GM18909 (cell line): ENCODE data around the gene PDPK1.
"Not testable (repeated sequence)": the region's sequence is repeated elsewhere in the genome, so short reads cannot be mapped to it uniquely, and the experiment has no call there.

Experiments
- ATAC-seq: cut with Tn5 transposase; IDR thresholded peaks from one replicate; pipeline ENCODE4 v1.9.1; 2021; ENCODE audit warnings: mild to moderate bottlenecking; ENCODE audit not compliant: unreplicated experiment, poor library complexity

Gene PDPK1

GRCh38 chr16:2520784-2521531 lies 16.9 kb upstream of the PDPK1 start:
- ATAC-seq = peak; percentile 27

DNA sequence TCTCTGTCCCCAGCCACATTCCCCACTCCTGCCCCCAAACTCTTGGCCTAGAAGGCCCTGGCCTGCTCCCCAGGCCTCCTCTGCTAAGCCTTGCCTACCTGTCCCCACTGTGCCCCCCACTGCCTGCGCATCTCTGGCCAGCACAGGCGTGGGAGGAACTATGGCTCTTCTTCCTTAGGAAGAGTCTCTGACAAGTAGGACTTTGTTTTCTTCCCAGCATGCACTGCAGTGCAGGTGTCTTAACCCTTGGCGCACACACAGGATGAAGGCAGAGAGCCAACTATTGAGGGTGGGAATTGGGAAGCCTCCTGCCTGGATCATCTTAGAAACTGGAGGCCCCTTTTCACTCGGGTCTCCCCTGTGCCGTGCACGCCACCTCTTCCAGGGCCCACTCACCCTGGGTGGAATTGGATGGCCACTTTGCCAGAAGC lies 14.0 kb upstream of the PDPK1 start:
- ATAC-seq = no peak

DNA sequence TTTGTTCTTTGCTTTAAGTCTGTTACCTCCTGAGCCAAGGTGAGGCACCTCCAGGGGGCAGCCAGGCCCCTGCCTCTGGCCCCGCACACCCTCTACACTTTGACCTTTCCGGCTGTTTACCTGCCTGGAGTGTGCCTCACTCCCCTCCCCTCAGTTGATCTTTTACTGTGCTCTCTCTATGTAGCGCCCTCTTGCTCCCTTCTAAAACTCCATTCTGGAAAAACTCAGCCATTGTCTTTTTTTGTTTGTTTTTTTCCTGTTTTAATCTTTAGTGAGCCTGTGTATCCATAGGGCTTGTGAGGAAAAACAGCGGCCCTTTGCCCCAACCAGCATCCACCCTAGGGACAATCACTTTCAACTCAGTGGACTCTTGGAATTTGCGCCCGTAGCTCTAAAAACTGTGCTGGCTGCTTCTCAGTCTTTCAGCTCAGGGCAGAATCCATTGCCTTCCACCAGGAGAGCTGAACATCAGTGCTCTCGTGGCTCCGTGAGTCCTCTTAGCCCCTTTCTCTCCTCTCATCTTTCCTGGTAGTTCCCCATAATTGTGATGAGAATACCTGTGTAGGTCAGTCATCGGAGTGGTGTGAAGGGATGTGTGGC lies 13.4 kb upstream of the PDPK1 start:
- ATAC-seq = no peak

GRCh38 chr16:2526135-2526534 lies 11.7 kb upstream of the PDPK1 start:
- no peak for ATAC-seq

GRCh38 chr16:2527071-2527783 lies 10.6 kb upstream of the PDPK1 start:
- ATAC-seq = no peak

DNA sequence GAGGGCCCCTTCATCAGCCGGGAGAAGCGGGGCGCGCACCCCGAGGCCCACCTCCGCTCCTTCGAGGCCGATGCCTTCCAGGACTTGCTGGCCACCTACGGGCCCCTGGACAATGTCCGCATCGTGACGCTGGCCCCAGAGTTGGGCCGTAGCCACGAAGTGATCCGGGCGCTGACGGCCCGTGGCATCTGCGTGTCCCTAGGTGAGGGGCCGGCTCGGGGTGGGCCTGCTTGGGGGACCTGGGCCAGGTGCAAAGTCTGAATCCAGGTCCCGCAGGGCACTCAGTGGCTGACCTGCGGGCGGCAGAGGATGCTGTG lies 10.1 kb upstream of the PDPK1 start:
- ATAC-seq = no peak

DNA sequence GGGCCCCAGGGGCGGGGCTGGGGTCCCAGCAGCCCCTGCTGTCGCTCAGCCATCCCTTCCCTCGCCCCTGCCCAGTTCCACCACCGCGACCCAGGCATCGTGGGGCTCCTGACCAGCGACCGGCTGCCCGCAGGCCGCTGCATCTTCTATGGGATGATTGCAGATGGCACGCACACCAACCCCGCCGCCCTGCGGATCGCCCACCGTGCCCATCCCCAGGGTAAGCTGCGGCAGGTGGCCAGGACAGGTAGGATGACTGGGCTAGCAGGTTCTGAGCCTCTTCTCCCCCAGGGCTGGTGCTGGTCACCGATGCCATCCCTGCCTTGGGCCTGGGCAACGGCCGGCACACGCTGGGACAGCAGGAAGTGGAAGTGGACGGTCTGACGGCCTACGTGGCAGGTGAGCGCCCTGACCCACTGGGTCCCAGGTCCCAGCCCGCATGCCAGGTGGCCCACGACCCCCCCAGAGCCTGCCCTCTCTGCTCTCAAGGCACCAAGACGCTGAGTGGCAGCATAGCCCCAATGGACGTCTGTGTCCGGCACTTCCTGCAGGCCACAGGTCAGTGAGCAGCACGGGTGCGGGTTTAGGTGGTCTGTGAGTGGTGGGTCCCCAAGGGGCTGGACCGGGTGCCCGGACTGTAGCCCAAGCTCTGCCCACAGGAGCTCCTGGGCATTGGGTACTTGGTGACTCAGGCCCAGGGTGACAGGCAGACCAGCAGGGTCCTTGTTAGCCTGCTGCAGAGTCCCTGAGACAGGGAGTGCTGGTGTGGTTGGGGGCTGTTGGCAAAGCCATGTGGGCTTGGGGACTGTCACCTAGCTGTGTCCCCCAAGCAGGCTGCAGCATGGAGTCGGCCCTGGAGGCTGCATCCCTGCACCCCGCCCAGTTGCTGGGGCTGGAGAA lies 9.4 kb upstream of the PDPK1 start:
- ATAC-seq = no peak

GRCh38 chr16:2529061-2529931 lies 8.5 kb upstream of the PDPK1 start:
- no peak for ATAC-seq

GRCh38 chr16:2529961-2530628 lies 7.7 kb upstream of the PDPK1 start:
- ATAC-seq = no peak

GRCh38 chr16:2530629-2531318 lies 7.0 kb upstream of the PDPK1 start:
- no peak for ATAC-seq

DNA sequence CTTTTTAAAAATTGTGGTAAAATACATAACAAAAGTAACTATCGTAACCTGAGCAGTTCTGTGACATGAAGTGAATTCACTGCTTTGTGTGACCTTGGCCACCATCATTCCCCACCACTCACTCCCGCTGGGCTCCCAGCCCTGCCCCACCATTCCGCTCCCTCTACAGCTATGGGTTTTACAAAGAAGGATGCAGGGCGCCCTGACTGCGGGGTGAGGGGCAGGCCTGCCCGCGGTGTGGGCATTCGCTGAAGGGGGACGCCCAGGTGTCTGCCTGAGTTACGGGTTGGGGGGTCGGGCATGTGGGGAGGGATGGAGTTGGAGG lies 6.5 kb upstream of the PDPK1 start, which contains the start of gene CEMP1:
Gene CEMP1, minus strand, starts transcription at position 38 of the 325 bp plus-strand sequence. CDS start 335 bp downstream, outside the sequence.
- ATAC-seq = peak; percentile 7

GRCh38 chr16:2531696-2532493 lies 5.9 kb upstream of the PDPK1 start:
- ATAC-seq = peak; percentile 82

DNA sequence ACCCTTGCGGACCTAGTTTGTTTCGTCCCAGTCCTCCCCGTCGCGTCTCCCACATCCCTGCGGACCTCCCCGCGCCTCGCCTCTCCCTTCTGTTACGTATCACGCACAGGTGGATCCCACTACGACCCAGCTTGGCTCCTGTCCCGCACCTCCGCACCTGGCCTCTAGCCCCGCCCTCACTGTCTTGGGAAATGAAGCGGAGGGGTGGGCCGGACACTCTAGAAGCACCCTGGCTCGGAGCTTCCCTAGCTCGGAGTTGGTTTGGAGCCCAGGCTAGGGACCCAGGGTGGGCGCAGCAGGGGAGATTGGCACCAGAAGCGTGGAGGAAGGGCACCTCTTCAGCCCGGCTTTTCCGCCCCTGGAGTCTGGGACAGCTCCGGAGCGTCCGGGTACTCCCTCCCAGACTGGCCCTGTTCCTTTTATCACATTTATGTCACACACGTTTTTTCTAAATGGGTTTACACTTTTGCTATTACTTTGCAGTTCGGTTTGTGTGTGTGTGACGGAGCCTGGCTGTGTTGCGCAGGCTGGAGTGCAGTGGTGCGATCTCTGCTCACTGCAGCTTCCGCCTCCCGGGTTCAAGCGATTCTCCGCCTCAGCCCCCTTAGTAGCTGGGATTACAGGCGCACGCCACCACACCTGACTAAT lies 5.2 kb upstream of the PDPK1 start:
- no peak for ATAC-seq

GRCh38 chr16:2533142-2533755 lies 4.6 kb upstream of the PDPK1 start:
- not testable (repeated sequence) for ATAC-seq

- ATAC-seq = no peak
Observed at GRCh38 chr16:2533912-2534311, 3.9 kb upstream of the PDPK1 start.

DNA sequence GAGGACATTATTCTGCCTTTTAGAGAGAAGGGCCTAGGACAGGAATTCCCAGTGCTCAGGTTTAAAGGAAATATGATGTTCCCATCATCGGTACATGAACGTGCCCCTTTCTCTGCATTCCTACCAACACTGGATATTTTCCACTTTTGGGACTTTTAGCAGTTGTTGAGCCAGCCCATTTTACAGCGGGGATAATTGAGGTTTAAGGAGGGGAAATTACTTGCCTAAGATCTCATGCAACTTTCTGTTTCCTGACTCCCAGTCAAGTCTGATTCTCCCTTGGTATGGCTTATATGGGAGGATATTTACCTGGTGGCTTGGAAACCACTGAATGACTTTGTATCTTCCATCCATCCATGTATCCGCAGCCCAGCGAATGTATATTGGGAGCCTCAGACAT lies 3.5 kb upstream of the PDPK1 start:
- not testable (repeated sequence) for ATAC-seq

- ATAC-seq = no peak
Observed at GRCh38 chr16:2535625-2536013, 2.2 kb upstream of the PDPK1 start.
